ENCODE data around the gene TXLNA. TPM values are rescaled to one million over a fixed set of nuclear protein-coding genes. Genes with fewer than 3 reads are reported as not detected.

Gene TXLNA
- polyA plus RNA-seq, 2 donors: 10.2 to 13.5 TPM

- no peak overlapping the region for H3K4me3 ChIP-seq (ENCODE audit: low read depth in 1 of 2, low read length in 2 of 2)
- no peaks in the 10 kb centered on the region for H3K27me3 ChIP-seq (ENCODE audit: control insufficient read depth in 1 of 2, insufficient read depth in 2 of 2, low read length in 2 of 2)
- H3K9me3 ChIP-seq (ENCODE audit: control insufficient read depth in 2 of 2, insufficient read depth in 1 of 2, low read depth in 1 of 2, low read length in 1 of 2): no peaks in the 10 kb centered on the region
- peaks cover 29 to 54% of the 10 kb centered on the region in 2 donors for H3K36me3 ChIP-seq (ENCODE audit: control insufficient read depth in 2 of 2, insufficient read depth in 2 of 2, low read length in 1 of 2)
- H3K4me1 ChIP-seq (ENCODE audit: control insufficient read depth in 2 of 2, insufficient read depth in 2 of 2, low read length in 1 of 2): peaks cover 5 to 10% of the 10 kb centered on the region in 2 donors
- no peak overlapping the region for H3K27ac ChIP-seq (ENCODE audit: low read depth in 2 of 2, low read length in 1 of 2)
Observed at GRCh38 chr1:32195972-32196823, 16.7 kb downstream of the TXLNA start.

- Histone ChIP-seq H3K4me3 (ENCODE audit: low read depth in 1 of 2, low read length in 2 of 2) (no peak overlapping the region), H3K4me1 (ENCODE audit: control insufficient read depth in 2 of 2, insufficient read depth in 2 of 2, low read length in 1 of 2) (peaks cover 10 to 11% of the 10 kb centered on the region in 2 donors), H3K36me3 (ENCODE audit: control insufficient read depth in 2 of 2, insufficient read depth in 2 of 2, low read length in 1 of 2) (peaks cover 24 to 46% of the 10 kb centered on the region in 2 donors), H3K9me3 (ENCODE audit: control insufficient read depth in 2 of 2, insufficient read depth in 1 of 2, low read depth in 1 of 2, low read length in 1 of 2) (no peaks in the 10 kb centered on the region), H3K27me3 (ENCODE audit: control insufficient read depth in 1 of 2, insufficient read depth in 2 of 2, low read length in 2 of 2) (no peaks in the 10 kb centered on the region), H3K27ac (ENCODE audit: low read depth in 2 of 2, low read length in 1 of 2) (no peak overlapping the region)
- WGBS, 2 donors: 96 to 100% methylated on average over 1 of the region's 1 CpG
Observed at GRCh38 chr1:32197074-32197473, 17.6 kb downstream of the TXLNA start.

- H3K27me3 ChIP-seq (ENCODE audit: control insufficient read depth in 1 of 2, insufficient read depth in 2 of 2, low read length in 2 of 2): no peaks in the 10 kb centered on the region
- peaks cover 18 to 39% of the 10 kb centered on the region in 2 donors for H3K36me3 ChIP-seq (ENCODE audit: control insufficient read depth in 2 of 2, insufficient read depth in 2 of 2, low read length in 1 of 2)
- H3K9me3 ChIP-seq (ENCODE audit: control insufficient read depth in 2 of 2, insufficient read depth in 1 of 2, low read depth in 1 of 2, low read length in 1 of 2): no peaks in the 10 kb centered on the region
- H3K27ac ChIP-seq (ENCODE audit: low read depth in 2 of 2, low read length in 1 of 2): no peak overlapping the region
- H3K4me1 ChIP-seq (ENCODE audit: control insufficient read depth in 2 of 2, insufficient read depth in 2 of 2, low read length in 1 of 2): peaks cover 10 to 11% of the 10 kb centered on the region in 2 donors
- 72 to 75% methylated on average over 6 of the region's 6 CpGs for WGBS, 2 donors
- H3K4me3 ChIP-seq (ENCODE audit: low read depth in 1 of 2, low read length in 2 of 2): no peak overlapping the region
Observed at GRCh38 chr1:32197837-32198236, 18.4 kb downstream of the TXLNA start.

GRCh38 chr1:32198237-32199042 lies 19.0 kb downstream of the TXLNA start:
- no peak overlapping the region for H3K27ac ChIP-seq (ENCODE audit: low read depth in 2 of 2, low read length in 1 of 2)
- H3K36me3 ChIP-seq (ENCODE audit: control insufficient read depth in 2 of 2, insufficient read depth in 2 of 2, low read length in 1 of 2): peaks cover 18 to 35% of the 10 kb centered on the region in 2 donors
- no peaks in the 10 kb centered on the region for H3K9me3 ChIP-seq (ENCODE audit: control insufficient read depth in 2 of 2, insufficient read depth in 1 of 2, low read depth in 1 of 2, low read length in 1 of 2)
- no peak overlapping the region for H3K4me3 ChIP-seq (ENCODE audit: low read depth in 1 of 2, low read length in 2 of 2)
- 71 to 74% methylated on average over 3 of the region's 3 CpGs for WGBS, 2 donors
- H3K4me1 ChIP-seq (ENCODE audit: control insufficient read depth in 2 of 2, insufficient read depth in 2 of 2, low read length in 1 of 2): peaks cover 10 to 11% of the 10 kb centered on the region in 2 donors
- H3K27me3 ChIP-seq (ENCODE audit: control insufficient read depth in 1 of 2, insufficient read depth in 2 of 2, low read length in 2 of 2): no peaks in the 10 kb centered on the region

- H3K4me1 ChIP-seq (ENCODE audit: control insufficient read depth in 2 of 2, insufficient read depth in 2 of 2, low read length in 1 of 2): peaks cover 10 to 11% of the 10 kb centered on the region in 2 donors
- no peak overlapping the region for H3K27ac ChIP-seq (ENCODE audit: low read depth in 2 of 2, low read length in 1 of 2)
- H3K4me3 ChIP-seq (ENCODE audit: low read depth in 1 of 2, low read length in 2 of 2): no peak overlapping the region
- H3K27me3 ChIP-seq (ENCODE audit: control insufficient read depth in 1 of 2, insufficient read depth in 2 of 2, low read length in 2 of 2): no peaks in the 10 kb centered on the region
- WGBS, 2 donors: 54 to 71% methylated on average over 4 of the region's 4 CpGs
- H3K36me3 ChIP-seq (ENCODE audit: control insufficient read depth in 2 of 2, insufficient read depth in 2 of 2, low read length in 1 of 2): peaks cover 13 to 27% of the 10 kb centered on the region in 2 donors
- no peaks in the 10 kb centered on the region for H3K9me3 ChIP-seq (ENCODE audit: control insufficient read depth in 2 of 2, insufficient read depth in 1 of 2, low read depth in 1 of 2, low read length in 1 of 2)
Observed at GRCh38 chr1:32199043-32199716, 19.7 kb downstream of the TXLNA start.

- peak overlapping the region in 1 of 2 donors; percentile 58 for H3K4me3 ChIP-seq (ENCODE audit: low read depth in 1 of 2, low read length in 2 of 2)
- peaks cover 10 to 11% of the 10 kb centered on the region in 2 donors for H3K4me1 ChIP-seq (ENCODE audit: control insufficient read depth in 2 of 2, insufficient read depth in 2 of 2, low read length in 1 of 2)
Observed at GRCh38 chr1:32199717-32200072, 20.2 kb downstream of the TXLNA start.

GRCh38 chr1:32200226-32201010 lies 20.9 kb downstream of the TXLNA start, which contains the start of gene CCDC28B:
TSS of gene CCDC28B (plus strand) at chr1:32200595. CDS start at chr1:32201936, 1,341 bp downstream.
- H3K36me3 ChIP-seq (ENCODE audit: control insufficient read depth in 2 of 2, insufficient read depth in 2 of 2, low read length in 1 of 2): peaks cover 1 to 16% of the 10 kb centered on the region in 2 donors
- WGBS, 2 donors: 0 to 1% methylated on average over 34 of the region's 34 CpGs
- peaks cover 11 to 13% of the 10 kb centered on the region in 2 donors for H3K4me1 ChIP-seq (ENCODE audit: control insufficient read depth in 2 of 2, insufficient read depth in 2 of 2, low read length in 1 of 2)
- no peaks in the 10 kb centered on the region for H3K9me3 ChIP-seq (ENCODE audit: control insufficient read depth in 2 of 2, insufficient read depth in 1 of 2, low read depth in 1 of 2, low read length in 1 of 2)
- no peaks in the 10 kb centered on the region for H3K27me3 ChIP-seq (ENCODE audit: control insufficient read depth in 1 of 2, insufficient read depth in 2 of 2, low read length in 2 of 2)
- H3K27ac ChIP-seq (ENCODE audit: low read depth in 2 of 2, low read length in 1 of 2): peak within 1 kb of the TSS; percentile 68 to 71
- H3K4me3 ChIP-seq (ENCODE audit: low read depth in 1 of 2, low read length in 2 of 2): peak within 1 kb of the TSS; percentile 58 to 63

More at GRCh38 chr1:32199717-32200072, 20.2 kb downstream of the TXLNA start:
- Histone ChIP-seq H3K36me3 (ENCODE audit: control insufficient read depth in 2 of 2, insufficient read depth in 2 of 2, low read length in 1 of 2) (peaks cover 8 to 23% of the 10 kb centered on the region in 2 donors), H3K27ac (ENCODE audit: low read depth in 2 of 2, low read length in 1 of 2) (peak overlapping the region in 1 of 2 donors; percentile 68), H3K27me3 (ENCODE audit: control insufficient read depth in 1 of 2, insufficient read depth in 2 of 2, low read length in 2 of 2) (no peaks in the 10 kb centered on the region), H3K9me3 (ENCODE audit: control insufficient read depth in 2 of 2, insufficient read depth in 1 of 2, low read depth in 1 of 2, low read length in 1 of 2) (no peaks in the 10 kb centered on the region)
- WGBS, 2 donors: 27 to 33% methylated on average over 6 of the region's 6 CpGs

GRCh38 chr1:32201011-32201855 lies 21.8 kb downstream of the TXLNA start:
- Histone ChIP-seq H3K4me3 (ENCODE audit: low read depth in 1 of 2, low read length in 2 of 2) (peak overlapping the region; percentile 58 to 63), H3K4me1 (ENCODE audit: control insufficient read depth in 2 of 2, insufficient read depth in 2 of 2, low read length in 1 of 2) (peaks cover 14 to 20% of the 10 kb centered on the region in 2 donors), H3K27me3 (ENCODE audit: control insufficient read depth in 1 of 2, insufficient read depth in 2 of 2, low read length in 2 of 2) (no peaks in the 10 kb centered on the region), H3K9me3 (ENCODE audit: control insufficient read depth in 2 of 2, insufficient read depth in 1 of 2, low read depth in 1 of 2, low read length in 1 of 2) (no peaks in the 10 kb centered on the region), H3K36me3 (ENCODE audit: control insufficient read depth in 2 of 2, insufficient read depth in 2 of 2, low read length in 1 of 2) (peaks cover 0 to 10% of the 10 kb centered on the region in 2 donors), H3K27ac (ENCODE audit: low read depth in 2 of 2, low read length in 1 of 2) (peak overlapping the region; percentile 68 to 71)
- 2% methylated on average over 25 to 26 of the region's 26 CpGs for WGBS, 2 donors

Measured in esophagus (tissue), 2 donors.